Measurements from ENCODE around the gene USP40. TPM values are rescaled to one million over a fixed set of nuclear protein-coding genes. Genes with fewer than 3 reads are reported as not detected.

The USP40 gene
- total and polyA plus RNA-seq, 10 of the 15 experiments (the other 5 are each of a cell fraction or from before 2014, with no cell fraction given): 3.4 to 20.8 (median 15.2) TPM

GRCh38 chr2:233477548-233478433, 88.8 kb downstream of the USP40 start (continued):
- TF ChIP-seq E4F1 (IDR thresholded peaks at IDR 0.05; ENCODE audit: borderline replicate concordance, partially characterized antibody) (no peak), RBBP5 (conservative IDR thresholded peaks at IDR 0.05) (no peak)

GRCh38 chr2:233476651-233477547, 89.7 kb downstream of the USP40 start:
- FAIRE-seq (no peak), ATAC-seq (no peak), DNase-seq (ENCODE audit: low read depth, low spot score) (no peak)
- ChIA-PET POLR2A (no interaction called here), RAD21 (ENCODE audit: unreplicated experiment) (no interaction called here), CTCF (no interaction called here), SMC1A (ENCODE audit: uncharacterized antibody, unreplicated experiment) (no interaction called here)
- H3K9me3 ChIP-seq (replicated peaks; ENCODE audit: control insufficient read depth, insufficient read depth, low read length): no peaks in the 10 kb centered on the region
- BruUV-seq (replicated peaks): no TSS peak
- H3K4me2 ChIP-seq (ENCODE audit: control insufficient read depth, insufficient read depth): no peak overlapping the region
- no peaks in the 10 kb centered on the region for H3K4me1 ChIP-seq (ENCODE audit: control insufficient read depth, insufficient read depth, low read length)
- H3K4me3 ChIP-seq: no peak overlapping the region
- H3K27ac ChIP-seq (ENCODE audit: control insufficient read depth, insufficient read depth): no peak overlapping the region
- no peak overlapping the region for H2AFZ ChIP-seq (ENCODE audit: control insufficient read depth, low read depth, low read length)
- intact Hi-C loops (cut with micrococcal nuclease; ENCODE audit: unreplicated experiment): no loop called here
- in situ Hi-C loops (cut with MboI): no loop called here
- peaks cover 0 to 2% of the 10 kb centered on the region in 2 experiments; a peak in 2 of 4 replicates for H3K36me3 ChIP-seq (ENCODE audit: control insufficient read depth in 2 of 2, insufficient read depth in 2 of 2, low read length in 1 of 2)
- H3K79me2 ChIP-seq (ENCODE audit: control insufficient read depth, insufficient read depth, low read length): no peaks in the 10 kb centered on the region
- no peaks in the 10 kb centered on the region for H4K20me1 ChIP-seq (ENCODE audit: control insufficient read depth, insufficient read depth)
- H3K27me3 ChIP-seq (replicated peaks in 1 of 2; ENCODE audit: control insufficient read depth in 2 of 2, insufficient read depth in 2 of 2, low read length in 1 of 2): no peaks in the 10 kb centered on the region
- WGBS (ENCODE audit: insufficient coverage, insufficient replicate concordance, low lambda C conversion rate, missing lambda C conversion rate): 93% methylated on average over 45 of the region's 45 CpGs
- H3K9ac ChIP-seq (ENCODE audit: control insufficient read depth, insufficient read depth, low read length): no peak overlapping the region
- no peak for TF ChIP-seq HSF1 (IDR thresholded peaks at IDR 0.05; ENCODE audit: low read depth, low read length)
- TF ChIP-seq EED (IDR thresholded peaks at IDR 0.05; ENCODE audit: low read depth): no peak
- no peak for TF ChIP-seq BCLAF1 (IDR thresholded peaks at IDR 0.05)
- no peak for TF ChIP-seq MEF2A (IDR thresholded peaks at IDR 0.05; ENCODE audit: insufficient read depth, low read depth, low read length)
- TF ChIP-seq MLLT1 (IDR thresholded peaks at IDR 0.05): no peak
- no peak for TF ChIP-seq NFXL1 (IDR thresholded peaks at IDR 0.05; ENCODE audit: borderline replicate concordance)
- TF ChIP-seq CEBPB (IDR thresholded peaks at IDR 0.05; ENCODE audit: borderline replicate concordance in 1 of 2, low read depth in 2 of 2, low read length in 2 of 2): no peak
- no peak for TF ChIP-seq FOXM1 (IDR thresholded peaks at IDR 0.05; ENCODE audit: low read depth, low read length)
- TF ChIP-seq HDGF (IDR thresholded peaks at IDR 0.05): no peak

All from GM12878 (cell line).